HG02981 (cell line): ENCODE measurements around the gene AMZ1.
"Not testable (repeated sequence)": the region's sequence is repeated elsewhere in the genome, so short reads cannot be mapped to it uniquely, and the experiment has no call there.

ENCODE experiments used
- ATAC-seq: cut with Tn5 transposase; IDR thresholded peaks from one replicate; pipeline ENCODE4 v1.9.1; 2021; ENCODE audit warnings: mild to moderate bottlenecking, moderate library complexity; ENCODE audit not compliant: unreplicated experiment

The AMZ1 gene

DNA sequence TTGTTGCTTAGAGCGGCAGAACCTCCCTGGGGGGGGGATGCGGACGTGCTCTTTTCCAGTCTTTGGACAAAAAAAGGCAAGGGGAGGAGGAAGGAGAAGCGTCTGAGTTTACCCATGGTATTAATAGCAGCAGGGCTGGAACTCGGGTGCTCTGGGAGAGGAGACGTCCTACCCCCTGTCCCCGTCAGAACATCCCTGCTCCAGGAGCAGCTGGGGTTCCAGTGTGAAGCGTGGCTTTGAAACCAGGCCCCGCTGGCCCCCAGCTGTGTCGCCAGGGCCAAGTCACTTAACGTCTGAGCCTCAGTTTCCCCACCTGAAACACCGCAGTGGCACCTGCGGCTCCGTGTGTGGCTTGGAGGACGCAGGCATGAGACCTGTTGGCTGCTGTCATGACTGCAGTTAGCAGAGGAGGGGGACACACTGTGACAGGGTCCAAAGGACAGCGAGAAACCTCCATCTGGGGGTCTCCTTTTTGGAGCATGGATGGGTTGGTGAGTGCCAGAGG lies 1.4 kb downstream of the AMZ1 start:
- ATAC-seq = no peak

DNA sequence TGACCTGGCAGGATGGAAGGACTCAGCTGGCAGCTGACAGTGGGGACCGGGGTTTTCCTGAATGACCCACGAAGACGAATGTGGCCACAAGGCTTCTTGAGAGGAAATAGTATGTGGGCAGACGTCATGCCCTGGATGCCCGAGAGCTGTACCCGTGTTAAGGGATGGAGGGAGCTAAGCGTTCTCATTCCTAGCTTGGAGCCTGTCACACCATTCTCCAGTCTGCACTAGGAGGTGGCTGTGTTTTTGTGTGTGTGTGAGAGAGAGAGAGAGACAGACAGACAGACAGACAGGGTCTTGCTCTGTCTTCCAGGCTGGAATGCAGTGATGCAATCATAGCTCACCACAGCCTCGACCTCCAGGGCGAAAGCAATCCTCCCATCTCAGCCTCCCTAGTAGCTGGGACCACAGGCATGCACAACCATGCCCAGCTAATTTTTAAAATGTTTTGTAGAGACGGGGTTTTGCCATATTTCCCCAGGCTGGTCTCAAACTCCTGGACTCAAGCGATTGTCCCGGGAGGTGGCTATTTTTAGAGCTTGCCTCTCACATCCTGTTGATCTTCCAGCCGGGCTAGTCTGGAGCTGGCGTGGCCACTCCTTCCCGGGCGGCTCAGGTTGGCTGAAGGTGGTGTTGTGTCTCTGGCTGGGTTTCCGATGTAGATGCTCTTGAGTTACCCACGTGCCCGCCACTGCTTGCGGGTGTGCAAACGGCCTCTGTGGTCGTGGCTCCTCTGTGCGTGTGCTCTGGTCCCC lies 2.1 kb downstream of the AMZ1 start:
- ATAC-seq = no peak

- no peak for ATAC-seq
Observed at GRCh38 chr7:2691011-2691707, 3.2 kb downstream of the AMZ1 start.

DNA sequence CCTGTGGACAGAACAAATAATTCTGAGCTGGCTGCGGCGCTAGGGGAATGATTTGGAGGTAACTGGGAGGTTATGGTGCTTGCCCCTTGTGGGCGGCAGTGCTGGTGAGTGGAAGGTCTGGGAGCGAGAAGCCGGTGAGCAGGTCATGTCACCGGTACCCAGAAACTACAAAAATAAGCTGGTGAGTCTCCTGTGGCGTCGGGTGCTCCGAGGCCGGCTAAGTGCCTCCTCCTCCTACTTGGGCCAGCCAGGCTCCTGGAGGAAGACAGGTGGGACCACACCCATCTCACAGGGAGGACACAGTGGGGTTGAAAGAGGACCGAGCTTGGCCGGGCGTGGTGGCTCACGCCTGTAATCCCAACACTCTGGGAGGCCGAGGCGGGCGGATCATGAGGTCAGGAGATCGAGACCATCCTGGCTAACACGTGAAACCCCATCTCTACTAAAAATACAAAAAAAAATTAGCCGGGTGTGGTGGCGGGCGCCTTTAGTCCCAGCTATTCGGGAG lies 4.0 kb downstream of the AMZ1 start:
- not testable (repeated sequence) for ATAC-seq

- ATAC-seq = no peak
Observed at GRCh38 chr7:2692543-2692942, 4.5 kb downstream of the AMZ1 start.

DNA sequence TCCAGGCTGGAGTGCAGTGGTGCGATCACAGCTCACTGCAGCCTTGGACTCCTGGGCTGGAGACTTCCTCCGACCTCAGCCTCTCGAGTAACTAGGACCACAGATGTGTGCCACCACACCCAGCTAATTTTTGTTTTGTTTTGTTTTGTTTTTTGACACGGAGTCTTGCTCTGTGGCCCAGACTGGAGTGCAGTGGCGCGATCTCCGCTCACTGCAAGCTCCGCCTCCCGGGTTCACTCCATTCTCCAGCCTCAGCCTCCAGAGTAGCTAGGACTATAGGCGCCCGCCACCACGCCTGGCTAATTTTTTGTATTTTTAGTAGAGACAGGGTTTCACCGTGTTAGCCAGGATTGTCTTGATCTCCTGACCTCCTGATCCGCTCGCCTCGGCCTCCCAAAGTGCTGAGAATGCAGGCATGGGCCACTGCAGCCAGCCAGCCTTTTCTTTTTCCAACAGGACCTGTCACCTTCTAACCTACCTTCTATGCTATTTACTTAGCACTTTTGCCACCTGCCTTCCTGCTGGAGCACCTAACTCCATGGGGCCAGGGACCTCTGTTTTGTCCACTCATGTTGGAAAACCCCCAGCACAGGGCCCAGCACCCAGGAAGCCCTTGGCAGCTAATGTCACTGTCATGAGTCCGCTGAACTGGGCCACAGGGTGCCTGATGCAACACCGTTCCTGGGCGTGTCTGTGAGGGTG lies 5.6 kb downstream of the AMZ1 start:
- ATAC-seq = not testable (repeated sequence)

DNA sequence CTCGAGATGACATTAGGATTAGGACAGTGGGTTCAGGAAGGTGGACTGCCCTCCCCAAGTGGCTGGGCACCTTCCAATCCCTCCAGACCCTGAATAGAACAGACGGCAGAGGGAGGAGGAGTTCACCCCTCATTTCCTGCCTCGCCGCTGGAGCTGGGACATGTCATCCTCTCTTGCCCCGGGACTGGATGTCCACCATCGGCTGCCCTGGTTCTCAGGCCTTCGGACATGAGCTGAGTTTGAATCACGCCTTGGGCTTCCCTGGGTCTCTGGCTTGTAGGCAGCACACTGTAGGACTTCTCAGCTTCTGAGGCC lies 6.1 kb downstream of the AMZ1 start:
- not testable (repeated sequence) for ATAC-seq

DNA sequence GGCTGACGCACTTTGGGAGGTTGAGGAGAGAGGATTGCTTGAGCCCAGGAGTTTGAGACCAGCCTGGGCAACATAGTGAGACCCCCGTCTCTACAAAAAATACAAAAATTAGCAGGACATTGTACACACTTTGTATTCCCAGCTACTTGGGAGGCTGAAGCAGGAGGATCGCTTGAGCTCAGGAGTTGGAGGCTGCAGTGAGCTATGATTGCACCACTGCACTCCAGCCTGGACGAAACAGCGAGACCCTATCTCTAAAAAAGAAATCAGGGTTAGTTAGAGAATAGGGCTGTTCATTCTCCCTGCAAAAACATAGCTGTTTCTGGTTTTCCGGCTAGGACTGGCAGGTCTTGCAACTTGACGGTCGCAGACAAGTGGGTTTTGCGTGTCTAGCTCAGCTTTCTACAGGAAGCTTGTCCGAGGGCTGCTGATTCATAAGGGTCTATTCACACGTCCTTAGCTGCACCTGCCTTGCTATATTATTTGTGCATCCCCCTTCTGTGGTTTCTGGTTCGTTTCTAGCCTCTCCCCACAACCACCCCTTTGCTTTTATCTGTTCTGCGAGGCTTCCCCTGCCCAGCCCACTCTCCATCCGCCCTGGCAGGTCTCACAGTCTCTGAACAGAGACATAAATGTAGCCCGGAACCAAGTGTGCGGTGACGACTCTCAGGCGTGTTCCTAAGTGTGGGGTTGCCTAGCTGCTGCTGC lies 10.7 kb downstream of the AMZ1 start:
- peak; percentile 94 for ATAC-seq

DNA sequence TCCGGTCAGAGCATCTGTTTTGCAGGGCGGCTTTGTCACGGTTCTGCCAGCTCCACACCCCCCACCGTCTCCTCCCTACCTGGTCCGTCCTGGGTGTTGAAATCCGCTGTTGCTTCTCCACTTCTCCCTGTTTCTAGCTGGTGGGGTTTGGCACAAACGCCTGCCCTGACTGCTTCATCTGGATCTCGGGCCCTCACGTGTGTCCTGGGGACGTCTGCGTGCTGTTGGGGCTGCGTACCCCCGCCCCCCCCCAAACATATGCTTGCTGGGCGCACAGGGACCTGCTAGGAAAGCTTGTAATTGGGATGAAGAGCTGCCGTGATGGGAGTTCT lies 11.3 kb downstream of the AMZ1 start:
- no peak for ATAC-seq

DNA sequence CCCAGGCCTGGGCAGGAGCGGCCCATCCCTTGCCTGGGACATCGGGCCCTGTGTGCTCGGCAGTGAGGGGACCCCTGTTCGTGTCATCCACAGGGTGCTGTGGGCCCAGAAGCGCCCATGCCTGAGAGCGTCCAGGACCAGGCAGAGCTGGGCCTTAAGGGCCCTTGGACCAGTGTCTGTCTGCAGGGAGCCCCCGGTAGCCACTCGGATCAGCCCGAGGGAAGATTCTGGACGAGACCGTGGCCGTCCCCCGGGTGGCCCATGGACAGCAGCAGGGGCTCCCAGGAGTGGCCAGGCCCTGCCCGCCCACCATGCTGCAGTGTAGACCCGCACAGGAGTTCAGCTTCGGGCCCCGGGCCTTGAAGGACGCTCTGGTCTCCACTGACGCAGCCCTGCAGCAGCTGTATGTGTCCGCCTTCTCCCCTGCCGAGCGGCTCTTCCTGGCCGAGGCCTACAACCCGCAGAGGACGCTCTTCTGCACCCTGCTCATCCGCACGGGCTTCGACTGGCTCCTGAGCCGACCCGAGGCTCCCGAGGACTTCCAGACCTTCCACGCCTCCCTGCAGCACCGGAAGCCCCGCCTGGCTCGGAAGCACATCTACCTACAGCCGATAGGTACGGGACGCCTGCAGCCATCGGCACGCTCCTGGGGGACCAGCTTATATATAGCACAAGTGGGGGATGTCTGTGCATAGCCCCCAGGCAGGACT lies 12.3 kb downstream of the AMZ1 start:
- no peak for ATAC-seq

DNA sequence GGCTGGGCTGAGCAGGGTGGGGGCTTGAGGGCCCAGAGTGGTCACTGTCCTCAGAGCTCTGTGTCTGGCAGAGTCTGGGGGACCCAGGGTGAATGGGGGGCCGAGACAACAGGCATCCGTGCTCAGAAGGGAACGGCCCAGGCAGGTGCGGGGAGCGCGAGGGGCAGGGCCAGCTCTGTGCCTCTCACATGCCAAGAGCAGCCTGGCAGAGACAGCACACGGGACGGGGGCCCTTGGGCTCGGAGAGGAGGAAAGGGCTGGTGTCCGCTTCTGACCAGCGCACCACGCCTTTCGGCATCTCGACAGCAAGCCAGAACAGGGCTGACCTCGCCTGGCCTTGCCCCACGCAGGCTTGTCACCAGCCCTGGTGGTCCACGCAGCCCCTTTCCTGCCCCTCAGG lies 13.4 kb downstream of the AMZ1 start:
- no peak for ATAC-seq

- ATAC-seq = no peak
Observed at GRCh38 chr7:2701832-2702593, 14.0 kb downstream of the AMZ1 start.

- ATAC-seq = no peak
Observed at GRCh38 chr7:2702594-2702957, 14.6 kb downstream of the AMZ1 start.

- ATAC-seq = no peak
Observed at GRCh38 chr7:2705371-2706096, 17.5 kb downstream of the AMZ1 start.

DNA sequence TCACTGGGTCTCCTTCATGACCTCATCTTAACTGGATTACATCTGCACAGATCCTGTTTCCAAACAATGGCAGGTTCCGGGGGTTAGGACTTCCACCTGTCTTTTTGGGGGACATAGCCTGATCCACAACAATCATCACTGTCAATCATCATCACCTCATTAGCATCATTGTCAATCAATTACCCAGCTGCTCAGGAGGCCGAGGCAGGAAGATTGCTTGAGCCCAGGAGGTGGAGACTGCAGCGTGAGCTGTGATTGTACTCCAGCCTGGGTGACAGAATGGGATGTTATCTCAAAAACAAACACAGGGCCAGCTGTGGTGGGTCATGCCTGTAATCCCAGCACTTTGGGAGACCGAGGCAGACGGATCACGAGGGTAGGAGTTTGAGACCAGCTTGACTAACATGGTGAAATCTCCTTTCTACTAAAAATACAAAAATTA lies 18.7 kb downstream of the AMZ1 start:
- ATAC-seq = no peak

- no peak for ATAC-seq
Observed at GRCh38 chr7:2707481-2707880, 19.5 kb downstream of the AMZ1 start.

GRCh38 chr7:2708041-2708440 lies 20.0 kb downstream of the AMZ1 start:
- no peak for ATAC-seq

- ATAC-seq = no peak
Observed at GRCh38 chr7:2708547-2709310, 20.7 kb downstream of the AMZ1 start.
